ENCODE data around the gene SORCS2.

DNA sequence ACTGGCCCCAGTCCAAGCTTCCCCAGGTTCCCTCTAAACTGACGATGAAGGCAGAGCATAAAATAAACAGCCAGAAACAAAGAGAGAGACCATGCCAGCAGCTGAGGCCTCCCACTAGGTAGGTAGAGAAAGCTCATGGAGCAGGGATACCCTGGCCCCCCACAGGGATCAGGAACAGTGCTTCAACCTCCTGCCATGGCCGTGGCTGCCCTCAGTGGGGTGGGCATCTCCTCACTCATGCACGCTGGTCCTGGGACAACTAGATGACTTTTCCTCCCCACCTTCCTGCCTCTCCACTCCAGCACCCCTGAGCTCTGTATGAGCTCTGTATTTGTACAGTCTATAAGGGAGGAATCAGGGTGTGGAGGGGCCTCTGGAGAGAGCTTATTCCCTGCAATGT, 360.1 kb downstream of the SORCS2 start:
- TF ChIP-seq, protein P1, sequence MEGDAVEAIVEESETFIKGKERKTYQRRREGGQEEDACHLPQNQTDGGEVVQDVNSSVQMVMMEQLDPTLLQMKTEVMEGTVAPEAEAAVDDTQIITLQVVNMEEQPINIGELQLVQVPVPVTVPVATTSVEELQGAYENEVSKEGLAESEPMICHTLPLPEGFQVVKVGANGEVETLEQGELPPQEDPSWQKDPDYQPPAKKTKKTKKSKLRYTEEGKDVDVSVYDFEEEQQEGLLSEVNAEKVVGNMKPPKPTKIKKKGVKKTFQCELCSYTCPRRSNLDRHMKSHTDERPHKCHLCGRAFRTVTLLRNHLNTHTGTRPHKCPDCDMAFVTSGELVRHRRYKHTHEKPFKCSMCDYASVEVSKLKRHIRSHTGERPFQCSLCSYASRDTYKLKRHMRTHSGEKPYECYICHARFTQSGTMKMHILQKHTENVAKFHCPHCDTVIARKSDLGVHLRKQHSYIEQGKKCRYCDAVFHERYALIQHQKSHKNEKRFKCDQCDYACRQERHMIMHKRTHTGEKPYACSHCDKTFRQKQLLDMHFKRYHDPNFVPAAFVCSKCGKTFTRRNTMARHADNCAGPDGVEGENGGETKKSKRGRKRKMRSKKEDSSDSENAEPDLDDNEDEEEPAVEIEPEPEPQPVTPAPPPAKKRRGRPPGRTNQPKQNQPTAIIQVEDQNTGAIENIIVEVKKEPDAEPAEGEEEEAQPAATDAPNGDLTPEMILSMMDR (IDR thresholded peaks at IDR 0.05 in 4 of 5, conservative IDR thresholded peaks at IDR 0.05 in 1 of 5) = no peak
- no peak for TF ChIP-seq POLR2A (IDR thresholded peaks at IDR 0.05)

Data from gastrocnemius medialis (tissue), 4 donors.